Measurements from ENCODE around the gene CPA5. TPM values are rescaled to one million over a fixed set of nuclear protein-coding genes. Genes with fewer than 3 reads are reported as not detected.

Gene CPA5
- total and polyA plus RNA-seq, 2 donors (not counting 3 experiments of a cell fraction or from before 2014, with no cell fraction given) = not detected

- no peaks in the 10 kb centered on the region for H3K9me1 ChIP-seq (replicated peaks; ENCODE audit: control insufficient read depth, extremely low read depth, insufficient read depth, low read length)
- CTCF ChIA-PET = interaction anchor here (1.1 kb wide), 1 partner anchor 10 kb away, joined by 3 read pairs; no protein-coding TSS in a partner anchor
- H2AFZ ChIP-seq (ENCODE audit: low read depth, low read length) = no peak overlapping the region
- no peaks in the 10 kb centered on the region for H3K36me3 ChIP-seq (ENCODE audit: control insufficient read depth in 2 of 2, extremely low read depth in 1 of 2, insufficient read depth in 2 of 2, low read length in 2 of 2)
- H3K27ac ChIP-seq (ENCODE audit: insufficient read depth, low read depth, low read length) = no peak overlapping the region
- H4K20me1 ChIP-seq (replicated peaks; ENCODE audit: control insufficient read depth, extremely low read depth, insufficient read depth, low read length) = no peaks in the 10 kb centered on the region
- no TSS peak for BruUV-seq (replicated peaks)
- no peak overlapping the region for H3K9ac ChIP-seq (replicated peaks; ENCODE audit: extremely low read depth, insufficient read depth, low read length)
- H3K79me2 ChIP-seq (ENCODE audit: control insufficient read depth, insufficient read depth, low read length) = no peaks in the 10 kb centered on the region
- no peaks in the 10 kb centered on the region for H3K4me1 ChIP-seq (ENCODE audit: control insufficient read depth, extremely low read depth, insufficient read depth, low read length)
- TF ChIP-seq POLR2AphosphoS5 (IDR thresholded peaks at IDR 0.05; ENCODE audit: insufficient read depth, low read depth, low read length) (no peak), JUN (IDR thresholded peaks at IDR 0.05; ENCODE audit: borderline replicate concordance, insufficient read depth, insufficient read length, low read depth) (no peak), CTCF (IDR thresholded peaks at IDR 0.05; ENCODE audit: extremely low read depth in 1 of 2, insufficient read depth in 1 of 2, low read depth in 1 of 2, low read length in 2 of 2) (no peak), MAX (IDR thresholded peaks at IDR 0.05; ENCODE audit: insufficient read depth, insufficient read length) (no peak), FOS (IDR thresholded peaks at IDR 0.05; ENCODE audit: borderline replicate concordance, insufficient read depth, low read length) (no peak), GATA2 (IDR thresholded peaks at IDR 0.05; ENCODE audit: insufficient read depth, insufficient read length, low read depth, low read length) (no peak), MYC (IDR thresholded peaks at IDR 0.05; ENCODE audit: low read depth, low read length) (no peak), POLR2A (IDR thresholded peaks at IDR 0.05; ENCODE audit: low read depth, low read length) (no peak), EZH2 (IDR thresholded peaks at IDR 0.05; ENCODE audit: borderline replicate concordance, low read depth, low read length, severe bottlenecking) (no peak)
- H3K27me3 ChIP-seq (ENCODE audit: control insufficient read depth in 2 of 2, insufficient read depth in 2 of 2, low read length in 2 of 2) = no peaks in the 10 kb centered on the region
- POLR2A ChIA-PET = no interaction called here
- dilution Hi-C loops (cut with MboI; ENCODE audit: extremely low pct_ligation_motif_present, low sequenced_read_pairs) (no loop called here), intact Hi-C loops (cut with micrococcal nuclease) (no loop called here)
- H3K4me3 ChIP-seq (replicated peaks in 1 of 3; ENCODE audit: insufficient read depth in 1 of 3, low read depth in 1 of 3, low read length in 3 of 3) = no peak overlapping the region
- no peak for DNase-seq (ENCODE audit: low read depth, low spot score)
- no peak overlapping the region for H3K4me2 ChIP-seq (ENCODE audit: insufficient read depth, low read length)
- no peaks in the 10 kb centered on the region for H3K9me3 ChIP-seq (replicated peaks; ENCODE audit: control insufficient read depth, insufficient read depth, low read length)
- FAIRE-seq = no peak
These were observed 49.3 kb downstream of the CPA5 start for GRCh38 chr7:130393841-130394411.
